Lower leg skin (tissue), 4 donors: ENCODE measurements around the gene USP31. TPM values are rescaled to one million over a fixed set of nuclear protein-coding genes. Genes with fewer than 3 reads are reported as not detected.

Experiments used
- DNase-seq, 2 donors: peaks; one replicate each; pipeline ENCODE4 v3.0.0-alpha.2; 2019; ENCODE audit warnings: low spot score in 2 of 2
- H3K4me3 ChIP-seq: fragments of 200-600 bp; sonication (generic); 2 replicates; pipeline ENCODE4 v1.5.1; 2017; ENCODE audit warnings: mild to moderate bottlenecking, low read depth; ENCODE audit not compliant: poor library complexity, severe bottlenecking
- CTCF ChIP-seq, 3 donors: fragments of 450-650 bp; IDR thresholded peaks; one replicate each; pipeline ENCODE4 v1.5.1; 2016; ENCODE audit warnings: antibody characterized with exemption in 3 of 3, mild to moderate bottlenecking in 3 of 3, moderate library complexity in 2 of 3
- POLR2A ChIP-seq, 2 donors: fragments of 450-650 bp; IDR thresholded peaks; one replicate each; pipeline ENCODE4 v1.6.1; 2016 to 2017; ENCODE audit warnings: antibody characterized with exemption in 2 of 2, mild to moderate bottlenecking in 1 of 2, moderate library complexity in 1 of 2
- WGBS, 2 donors: methylation state at CpG; one replicate each; pipeline ENCODE4 v1.1.5; 2018; 5-methylcytosine and 5-hydroxymethylcytosine counted together
- intact Hi-C: fragments of 100-400 bp; cut with DNase I; formaldehyde crosslinking; loops from one replicate; pipeline ENCODE4 v1.15.0; 2023; ENCODE audit warnings: low total_unique reads
- total RNA-seq, 4 donors: library from RNA; depleted of rRNA; stranded (reverse); fragments of >200 nt; gene quantifications; one replicate each; pipeline ENCODE4 v1.1.0, GENCODE V29; 2016

USP31 gene
- total RNA-seq, 4 donors from 2014 or later: 11.3 to 41.1 (median 15.6) TPM

- DNase-seq: no peak
- intact Hi-C loops: no loop called here
- 95 to 96% methylated on average over 6 of the region's 6 CpGs for WGBS, 2 donors
- TF ChIP-seq POLR2A (IDR thresholded peaks at IDR 0.05): no peak
- TF ChIP-seq CTCF (IDR thresholded peaks at IDR 0.05): no peak
- H3K4me3 ChIP-seq: no peak overlapping the region
Observed at GRCh38 chr16:23158114-23158513, 8.9 kb upstream of the USP31 start.

- TF ChIP-seq CTCF (IDR thresholded peaks at IDR 0.05): no peak
- WGBS, 2 donors: 70 to 74% methylated on average over 1 of the region's 1 CpG
- intact Hi-C loops: no loop called here
- H3K4me3 ChIP-seq: no peak overlapping the region
- no peak for DNase-seq
Observed at GRCh38 chr16:23156946-23157460, 7.8 kb upstream of the USP31 start.

- intact Hi-C loops: no loop called here
- no peak overlapping the region for H3K4me3 ChIP-seq
- WGBS, 2 donors: 58 to 81% methylated on average over 3 of the region's 3 CpGs
- TF ChIP-seq CTCF (IDR thresholded peaks at IDR 0.05) (no peak), POLR2A (IDR thresholded peaks at IDR 0.05) (no peak)
- DNase-seq: no peak
Observed at GRCh38 chr16:23156110-23156509, 6.9 kb upstream of the USP31 start.

GRCh38 chr16:23155445-23156049, 6.3 kb upstream of the USP31 start:
- 43 to 48% methylated on average over 7 of the region's 7 CpGs for WGBS, 2 donors
- no peak overlapping the region for H3K4me3 ChIP-seq
- DNase-seq: no peak
- TF ChIP-seq POLR2A (IDR thresholded peaks at IDR 0.05): no peak
- no peak for TF ChIP-seq CTCF (IDR thresholded peaks at IDR 0.05)
- intact Hi-C loops: no loop called here

- WGBS, 2 donors: 72 to 74% methylated on average over 12 of the region's 12 CpGs
- intact Hi-C loops: no loop called here
- no peak for TF ChIP-seq POLR2A (IDR thresholded peaks at IDR 0.05)
- no peak for TF ChIP-seq CTCF (IDR thresholded peaks at IDR 0.05)
- no peak for DNase-seq
- H3K4me3 ChIP-seq: no peak overlapping the region
Observed at GRCh38 chr16:23152386-23153178, 3.3 kb upstream of the USP31 start.
